ENCODE data around the gene SRD5A1.

Gene SRD5A1

DNA sequence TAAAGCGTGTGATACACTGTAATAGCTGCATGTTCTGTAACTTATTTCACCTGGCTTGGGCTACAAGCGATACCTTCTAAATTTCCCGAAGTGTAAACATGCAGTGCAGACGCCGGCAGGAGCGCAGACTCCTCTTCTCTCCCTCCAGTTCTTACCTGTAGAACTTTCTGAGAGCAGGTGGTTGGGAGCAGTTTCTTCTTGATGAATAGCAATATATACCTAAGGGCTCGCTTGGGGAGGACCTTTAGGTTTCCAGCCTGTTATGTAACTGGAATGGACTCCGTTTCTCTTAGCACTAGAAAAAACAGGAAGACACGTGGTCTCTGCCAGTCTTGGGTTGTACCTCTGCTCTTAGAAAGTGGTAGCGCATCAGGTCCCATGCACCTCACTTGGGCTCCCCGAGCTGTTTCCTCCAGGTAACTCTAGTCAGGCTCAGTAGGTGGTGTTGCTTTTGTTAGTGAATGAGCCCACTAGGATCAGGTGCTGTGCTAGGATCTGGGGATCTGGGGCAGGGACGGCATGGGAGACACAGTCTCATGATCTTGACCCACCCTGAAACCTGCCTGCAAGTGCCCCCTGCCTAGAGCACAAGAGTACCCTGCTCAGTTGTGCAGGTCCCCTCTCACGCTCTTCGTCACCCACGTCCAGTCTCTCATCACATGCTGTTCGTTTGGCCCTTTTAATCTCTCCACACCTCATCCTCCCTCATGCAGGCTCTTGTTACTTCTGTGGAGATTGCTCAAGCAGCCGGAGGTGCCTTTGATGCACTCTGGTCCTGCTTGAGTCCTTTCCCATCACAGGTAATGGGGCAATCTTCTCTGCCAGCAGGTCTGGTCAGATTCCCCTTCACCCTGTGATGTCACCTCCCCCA, 82.8 kb downstream of the SRD5A1 start:
- Histone ChIP-seq H3K27ac (ENCODE audit: poor library complexity, severe bottlenecking) (no peak overlapping the region), H3K4me1 (ENCODE audit: insufficient read depth, poor library complexity, severe bottlenecking) (peaks cover 11% of the 10 kb centered on the region), H3K4me3 (ENCODE audit: severe bottlenecking) (peak overlapping the region; percentile 59), H3K36me3 (ENCODE audit: low read depth) (peaks cover 31% of the 10 kb centered on the region), H3K27me3 (ENCODE audit: insufficient read depth, poor library complexity, severe bottlenecking) (no peaks in the 10 kb centered on the region), H3K9me3 (ENCODE audit: severe bottlenecking) (no peaks in the 10 kb centered on the region)
- DNase-seq (ENCODE audit: low spot score) (peak; percentile 38), ATAC-seq (ENCODE audit: low read depth) (no peak)
- TF ChIP-seq, protein P1, sequence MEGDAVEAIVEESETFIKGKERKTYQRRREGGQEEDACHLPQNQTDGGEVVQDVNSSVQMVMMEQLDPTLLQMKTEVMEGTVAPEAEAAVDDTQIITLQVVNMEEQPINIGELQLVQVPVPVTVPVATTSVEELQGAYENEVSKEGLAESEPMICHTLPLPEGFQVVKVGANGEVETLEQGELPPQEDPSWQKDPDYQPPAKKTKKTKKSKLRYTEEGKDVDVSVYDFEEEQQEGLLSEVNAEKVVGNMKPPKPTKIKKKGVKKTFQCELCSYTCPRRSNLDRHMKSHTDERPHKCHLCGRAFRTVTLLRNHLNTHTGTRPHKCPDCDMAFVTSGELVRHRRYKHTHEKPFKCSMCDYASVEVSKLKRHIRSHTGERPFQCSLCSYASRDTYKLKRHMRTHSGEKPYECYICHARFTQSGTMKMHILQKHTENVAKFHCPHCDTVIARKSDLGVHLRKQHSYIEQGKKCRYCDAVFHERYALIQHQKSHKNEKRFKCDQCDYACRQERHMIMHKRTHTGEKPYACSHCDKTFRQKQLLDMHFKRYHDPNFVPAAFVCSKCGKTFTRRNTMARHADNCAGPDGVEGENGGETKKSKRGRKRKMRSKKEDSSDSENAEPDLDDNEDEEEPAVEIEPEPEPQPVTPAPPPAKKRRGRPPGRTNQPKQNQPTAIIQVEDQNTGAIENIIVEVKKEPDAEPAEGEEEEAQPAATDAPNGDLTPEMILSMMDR (IDR thresholded peaks at IDR 0.05; ENCODE audit: poor library complexity, severe bottlenecking), result no peak

DNA sequence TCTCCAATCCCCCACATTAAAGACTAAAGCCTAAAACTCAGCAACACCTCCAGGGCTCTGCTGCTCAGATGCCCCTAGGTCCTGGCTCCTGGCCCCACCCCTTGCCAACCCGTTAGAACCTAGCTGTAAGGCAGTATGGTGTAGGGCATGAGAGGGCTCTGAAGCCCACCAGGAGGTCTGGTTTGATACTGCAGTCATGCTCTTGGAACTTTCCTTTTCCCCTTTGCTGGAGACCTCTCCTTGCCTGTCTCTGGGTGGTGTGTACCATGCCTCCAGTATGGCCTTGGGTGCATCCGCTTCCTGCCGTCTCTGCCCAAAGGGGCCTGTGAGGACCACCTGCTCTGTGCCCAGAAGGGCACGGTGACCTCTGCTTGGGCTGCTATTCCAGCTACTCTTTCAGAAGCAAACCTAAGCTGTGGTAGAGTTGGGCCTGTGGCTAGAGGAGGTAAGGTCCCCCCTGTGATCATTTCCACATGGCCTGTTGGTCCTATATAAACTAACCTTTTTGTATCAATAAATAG, 83.4 kb downstream of the SRD5A1 start:
- DNase-seq (ENCODE audit: low spot score) (peak; percentile 23), ATAC-seq (ENCODE audit: low read depth) (no peak)
- peaks cover 31% of the 10 kb centered on the region for H3K36me3 ChIP-seq (ENCODE audit: low read depth)
- H3K4me1 ChIP-seq (ENCODE audit: insufficient read depth, poor library complexity, severe bottlenecking), result peaks cover 11% of the 10 kb centered on the region
- H3K27me3 ChIP-seq (ENCODE audit: insufficient read depth, poor library complexity, severe bottlenecking), result no peaks in the 10 kb centered on the region
- no peak overlapping the region for H3K4me3 ChIP-seq (ENCODE audit: severe bottlenecking)
- no peak overlapping the region for H3K27ac ChIP-seq (ENCODE audit: poor library complexity, severe bottlenecking)
- TF ChIP-seq, protein P1 (IDR thresholded peaks at IDR 0.05; ENCODE audit: poor library complexity, severe bottlenecking), result no peak
- no peaks in the 10 kb centered on the region for H3K9me3 ChIP-seq (ENCODE audit: severe bottlenecking)

DNA sequence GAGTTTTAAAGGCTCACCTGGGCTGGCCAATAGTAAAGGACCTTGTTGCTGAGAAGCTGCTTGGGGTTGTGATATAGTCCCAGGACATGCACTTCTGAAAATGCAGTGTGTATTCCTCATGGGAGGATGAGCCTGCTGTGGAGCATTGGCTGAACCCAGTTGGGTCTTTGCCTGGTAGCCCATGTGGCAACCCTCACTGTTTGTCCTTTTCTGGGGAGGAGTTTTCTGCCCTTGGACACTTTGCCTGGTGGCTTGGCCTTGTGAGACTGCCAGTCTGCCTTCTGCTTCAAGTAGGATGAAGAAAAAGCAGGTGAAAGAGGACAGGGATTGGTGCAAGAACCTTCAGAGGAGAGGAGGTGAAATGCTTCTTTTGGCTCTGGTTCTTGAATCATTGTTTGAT, 84.0 kb downstream of the SRD5A1 start:
- H3K27ac ChIP-seq (ENCODE audit: poor library complexity, severe bottlenecking), result no peak overlapping the region
- no peaks in the 10 kb centered on the region for H3K27me3 ChIP-seq (ENCODE audit: insufficient read depth, poor library complexity, severe bottlenecking)
- peaks cover 32% of the 10 kb centered on the region for H3K36me3 ChIP-seq (ENCODE audit: low read depth)
- no peaks in the 10 kb centered on the region for H3K9me3 ChIP-seq (ENCODE audit: severe bottlenecking)
- no peak overlapping the region for H3K4me3 ChIP-seq (ENCODE audit: severe bottlenecking)
- DNase-seq (ENCODE audit: low spot score), result peak; percentile 13
- TF ChIP-seq, protein P1 (IDR thresholded peaks at IDR 0.05; ENCODE audit: poor library complexity, severe bottlenecking), result no peak
- H3K4me1 ChIP-seq (ENCODE audit: insufficient read depth, poor library complexity, severe bottlenecking), result peaks cover 11% of the 10 kb centered on the region
- no peak for ATAC-seq (ENCODE audit: low read depth)

DNA sequence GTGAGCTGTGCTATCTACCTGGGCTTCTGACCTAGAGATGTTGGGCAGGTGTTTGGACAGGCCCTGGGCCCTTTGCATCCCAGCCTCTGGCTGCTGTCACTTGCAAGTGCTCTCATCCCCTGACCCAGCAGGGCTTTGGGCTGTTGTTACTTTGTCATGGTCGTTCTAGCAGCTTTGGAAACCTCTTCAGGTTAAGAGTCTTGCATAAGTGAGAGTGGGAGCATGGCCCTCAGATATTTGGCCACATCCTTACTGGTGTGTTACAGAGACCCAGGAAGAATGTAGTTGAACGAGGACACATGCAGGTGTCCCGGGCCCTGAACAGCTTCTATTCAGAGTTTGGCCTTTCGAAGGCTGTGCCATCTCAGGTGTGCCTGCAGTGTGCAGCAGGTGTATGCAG, 84.4 kb downstream of the SRD5A1 start:
- no peak overlapping the region for H3K4me3 ChIP-seq (ENCODE audit: severe bottlenecking)
- H3K4me1 ChIP-seq (ENCODE audit: insufficient read depth, poor library complexity, severe bottlenecking), result peaks cover 11% of the 10 kb centered on the region
- no peak overlapping the region for H3K27ac ChIP-seq (ENCODE audit: poor library complexity, severe bottlenecking)
- H3K36me3 ChIP-seq (ENCODE audit: low read depth), result peaks cover 36% of the 10 kb centered on the region
- no peak for ATAC-seq (ENCODE audit: low read depth)
- TF ChIP-seq, protein P1 (IDR thresholded peaks at IDR 0.05; ENCODE audit: poor library complexity, severe bottlenecking), result no peak
- no peaks in the 10 kb centered on the region for H3K9me3 ChIP-seq (ENCODE audit: severe bottlenecking)
- no peaks in the 10 kb centered on the region for H3K27me3 ChIP-seq (ENCODE audit: insufficient read depth, poor library complexity, severe bottlenecking)
- DNase-seq (ENCODE audit: low spot score), result peak; percentile 38
